Calu3 (cell line): ENCODE data around the gene OR2T33. TPM values are rescaled to one million over a fixed set of nuclear protein-coding genes. Genes with fewer than 3 reads are reported as not detected.
"Not testable (repeated sequence)": the region's sequence is repeated elsewhere in the genome, so short reads cannot be mapped to it uniquely, and the experiment has no call there.

Experiments used
- Bru-seq: library from RNA; stranded (reverse); fragments of 400-500 nt; gene quantifications from one replicate; lab custom pipeline; 2021; lab: Mats Ljungman, UMichigan
- BruChase-seq, 2 experiments: library from RNA; stranded (reverse); fragments of 400-500 nt; gene quantifications; one replicate each; lab custom pipeline; 2021; lab: Mats Ljungman, UMichigan
- BruUV-seq: library from RNA; stranded (reverse); fragments of 400-500 nt; replicated peaks from 2 replicates; lab custom pipeline; 2021; lab: Mats Ljungman, UMichigan
- CTCF ChIA-PET: fragments of 300-600 bp; sonication (Branson Sonifier 250); formaldehyde crosslinking; loops from one replicate; lab custom pipeline; 2022; ENCODE audit warnings: antibody characterized with exemption; lab: Charles Lee
- DNase-seq: peaks from one replicate; pipeline ENCODE4 v3.0.0; 2022
- H3K27ac Mint-ChIP-seq: one replicate; pipeline ENCODE4 v1.8.0; 2022; ENCODE audit warnings: mixed read lengths; ENCODE audit not compliant: unreplicated experiment
- H3K27me3 Mint-ChIP-seq: one replicate; pipeline ENCODE4 v1.8.0; 2022; ENCODE audit warnings: mixed read lengths; ENCODE audit not compliant: unreplicated experiment
- H3K36me3 Mint-ChIP-seq: one replicate; pipeline ENCODE4 v1.8.0; 2022; ENCODE audit warnings: mild to moderate bottlenecking, moderate library complexity, mixed read lengths; ENCODE audit not compliant: insufficient read depth, unreplicated experiment
- H3K4me1 Mint-ChIP-seq: one replicate; pipeline ENCODE4 v1.8.0; 2022; ENCODE audit warnings: mild to moderate bottlenecking, low read depth, mixed read lengths; ENCODE audit not compliant: unreplicated experiment
- H3K4me3 Mint-ChIP-seq: one replicate; pipeline ENCODE4 v1.8.0; 2022; ENCODE audit warnings: mild to moderate bottlenecking, low read depth, moderate library complexity, mixed read lengths; ENCODE audit not compliant: unreplicated experiment
- H3K9me3 Mint-ChIP-seq: one replicate; pipeline ENCODE4 v1.8.0; 2022; ENCODE audit warnings: low read depth, mixed read lengths; ENCODE audit not compliant: unreplicated experiment
- intact Hi-C: fragments of 100-400 bp; cut with micrococcal nuclease; formaldehyde crosslinking; loops from one replicate; pipeline ENCODE4 v1.10.0; 2022; ENCODE audit not compliant: unreplicated experiment
- long read RNA-seq: library from polyadenylated mRNA; stranded (forward); transcript quantifications from one replicate; pipeline ENCODE4 v2.0.0, GENCODE V29; 2022
- total RNA-seq: library from RNA; stranded (reverse); gene quantifications from 2 replicates; pipeline ENCODE4 v1.2.3, GENCODE V29; 2022
- TF ChIP-seq, protein P1 (sequence below): fragments of 200-600 bp; IDR thresholded peaks from one replicate; pipeline ENCODE4 v1.8.0; 2022; ENCODE audit warnings: antibody characterized with exemption; ENCODE audit not compliant: unreplicated experiment

Gene OR2T33, protein sequence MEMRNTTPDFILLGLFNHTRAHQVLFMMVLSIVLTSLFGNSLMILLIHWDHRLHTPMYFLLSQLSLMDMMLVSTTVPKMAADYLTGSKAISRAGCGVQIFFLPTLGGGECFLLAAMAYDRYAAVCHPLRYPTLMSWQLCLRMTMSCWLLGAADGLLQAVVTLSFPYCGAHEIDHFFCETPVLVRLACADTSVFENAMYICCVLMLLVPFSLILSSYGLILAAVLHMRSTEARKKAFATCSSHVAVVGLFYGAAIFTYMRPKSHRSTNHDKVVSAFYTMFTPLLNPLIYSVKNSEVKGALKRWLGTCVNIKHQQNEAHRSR
- total RNA-seq (not detected in 2 replicates), Bru-seq, nascent RNA (not detected), BruChase-seq, experiment 1, labeled RNA remaining after a 6-hour chase (not detected), BruChase-seq, experiment 2, labeled RNA remaining after a 2-hour chase (not detected)
- long read RNA-seq = 0 reads

DNA sequence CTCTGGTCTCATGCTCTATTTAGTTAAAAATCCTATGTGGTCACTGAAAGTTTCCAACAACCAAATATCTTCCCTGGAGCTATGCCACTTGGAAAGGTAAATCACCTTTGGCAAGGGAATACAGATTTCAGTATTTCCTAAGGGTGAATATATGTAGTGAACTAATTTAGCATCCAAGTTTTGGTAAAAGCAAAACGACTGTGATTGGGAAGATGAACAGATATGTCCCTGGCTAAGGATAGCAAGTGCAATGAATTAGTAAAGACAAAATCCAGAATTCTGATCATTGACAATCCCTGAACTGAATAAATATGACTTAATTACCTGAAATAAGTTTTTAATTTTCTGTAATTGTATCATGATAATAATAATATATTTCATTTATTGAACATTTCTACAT is at the start of gene OR2T33:
TSS of gene OR2T33 (minus strand) at position 101 of the 400 bp plus-strand sequence. CDS start 4,162 bp downstream, outside the sequence.
- H3K9me3 Mint-ChIP-seq = peaks cover 18% of the 10 kb centered on the region
- no peaks in the 10 kb centered on the region for H3K4me1 Mint-ChIP-seq
- no peak for DNase-seq
- no peaks in the 10 kb centered on the region for H3K36me3 Mint-ChIP-seq
- no TSS peak for BruUV-seq
- H3K27ac Mint-ChIP-seq = no peak within 1 kb of the TSS
- CTCF ChIA-PET = no interaction called here
- no peaks in the 10 kb centered on the region for H3K27me3 Mint-ChIP-seq
- H3K4me3 Mint-ChIP-seq = no peak within 1 kb of the TSS
- TF ChIP-seq, protein P1, sequence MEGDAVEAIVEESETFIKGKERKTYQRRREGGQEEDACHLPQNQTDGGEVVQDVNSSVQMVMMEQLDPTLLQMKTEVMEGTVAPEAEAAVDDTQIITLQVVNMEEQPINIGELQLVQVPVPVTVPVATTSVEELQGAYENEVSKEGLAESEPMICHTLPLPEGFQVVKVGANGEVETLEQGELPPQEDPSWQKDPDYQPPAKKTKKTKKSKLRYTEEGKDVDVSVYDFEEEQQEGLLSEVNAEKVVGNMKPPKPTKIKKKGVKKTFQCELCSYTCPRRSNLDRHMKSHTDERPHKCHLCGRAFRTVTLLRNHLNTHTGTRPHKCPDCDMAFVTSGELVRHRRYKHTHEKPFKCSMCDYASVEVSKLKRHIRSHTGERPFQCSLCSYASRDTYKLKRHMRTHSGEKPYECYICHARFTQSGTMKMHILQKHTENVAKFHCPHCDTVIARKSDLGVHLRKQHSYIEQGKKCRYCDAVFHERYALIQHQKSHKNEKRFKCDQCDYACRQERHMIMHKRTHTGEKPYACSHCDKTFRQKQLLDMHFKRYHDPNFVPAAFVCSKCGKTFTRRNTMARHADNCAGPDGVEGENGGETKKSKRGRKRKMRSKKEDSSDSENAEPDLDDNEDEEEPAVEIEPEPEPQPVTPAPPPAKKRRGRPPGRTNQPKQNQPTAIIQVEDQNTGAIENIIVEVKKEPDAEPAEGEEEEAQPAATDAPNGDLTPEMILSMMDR = no peak
- intact Hi-C loops = no loop called here

DNA sequence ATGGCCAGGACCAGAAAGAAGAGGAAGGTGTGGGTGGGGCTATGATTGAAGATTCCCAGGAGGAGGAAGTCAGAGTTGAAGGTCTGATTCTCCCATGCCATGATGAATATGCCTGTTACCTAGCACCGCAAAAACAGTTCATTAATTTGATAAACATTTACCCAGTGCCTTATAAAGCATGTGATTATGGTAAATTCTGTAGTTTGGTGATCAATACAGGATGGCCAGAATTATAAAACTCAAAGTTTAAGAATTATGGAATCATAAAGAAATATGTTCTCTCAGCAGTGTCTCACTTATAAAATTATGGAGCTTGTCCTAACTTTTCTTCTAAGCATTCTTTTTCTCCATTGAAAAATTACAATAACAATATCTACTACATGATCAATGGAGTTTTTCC is 46.7 kb upstream of the OR2T33 start, which contains the start of gene OR2M7:
TSS of gene OR2M7 (minus strand) at position 101 of the 400 bp plus-strand sequence. CDS start at position 101, 0 bp downstream.
- TF ChIP-seq, protein P1 = no peak
- DNase-seq = no peak
- H3K4me3 Mint-ChIP-seq = no peak within 1 kb of the TSS
- H3K27ac Mint-ChIP-seq = no peak within 1 kb of the TSS
- H3K27me3 Mint-ChIP-seq = no peaks in the 10 kb centered on the region
- intact Hi-C loops = no loop called here
- H3K36me3 Mint-ChIP-seq = no peaks in the 10 kb centered on the region
- H3K4me1 Mint-ChIP-seq = no peaks in the 10 kb centered on the region
- CTCF ChIA-PET = no interaction called here
- BruUV-seq = no TSS peak
- peaks cover 34% of the 10 kb centered on the region for H3K9me3 Mint-ChIP-seq

DNA sequence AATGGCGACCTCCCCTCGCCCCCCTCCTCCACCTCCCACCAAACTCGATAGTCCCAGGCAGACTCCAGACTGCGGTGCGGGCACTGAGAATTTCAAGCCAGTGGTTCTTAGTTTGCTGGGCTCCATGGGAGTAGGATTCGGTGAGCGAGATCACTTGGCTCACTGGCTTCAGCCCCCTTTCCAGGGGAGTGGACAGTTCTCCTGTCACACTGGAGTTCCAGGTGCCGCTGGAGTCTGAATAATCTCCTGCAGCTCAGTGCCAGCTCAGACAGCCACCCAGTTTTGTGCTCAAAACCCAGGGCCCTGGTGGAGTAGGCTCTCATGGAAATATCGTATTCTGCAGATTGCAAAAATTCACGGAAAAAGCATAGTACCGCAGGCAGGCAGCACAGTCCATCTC is 39.0 kb upstream of the OR2T33 start:
- Mint-ChIP-seq H3K4me1 (no peaks in the 10 kb centered on the region), H3K9me3 (peaks cover 38% of the 10 kb centered on the region), H3K27me3 (no peaks in the 10 kb centered on the region), H3K27ac (no peak overlapping the region), H3K4me3 (no peak overlapping the region), H3K36me3 (no peaks in the 10 kb centered on the region)
- DNase-seq = no peak
- intact Hi-C loops = no loop called here
- BruUV-seq = no TSS peak
- CTCF ChIA-PET = no interaction called here
- TF ChIP-seq, protein P1 = no peak

DNA sequence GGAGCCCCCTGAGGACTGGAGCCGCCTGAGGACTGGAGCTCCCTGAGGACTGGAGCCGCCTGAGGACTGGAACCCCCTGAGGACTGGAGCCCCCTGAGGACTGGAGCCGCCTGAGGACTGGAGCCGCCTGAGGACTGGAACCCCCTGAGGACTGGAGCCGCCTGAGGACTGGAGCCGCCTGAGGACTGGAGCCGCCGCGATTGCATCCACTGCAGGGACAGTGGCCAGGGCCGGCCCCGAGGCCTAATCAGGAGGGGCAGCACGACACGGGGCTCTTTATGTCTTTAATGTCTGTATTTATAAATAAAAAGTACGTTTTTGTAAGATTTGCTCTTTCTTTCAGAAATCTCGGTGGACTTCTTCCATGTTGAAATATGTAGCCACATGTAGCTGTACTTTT is 29.0 kb upstream of the OR2T33 start:
- H3K27ac Mint-ChIP-seq, H3K4me3 Mint-ChIP-seq, H3K27me3 Mint-ChIP-seq, H3K4me1 Mint-ChIP-seq, BruUV-seq, DNase-seq, H3K36me3 Mint-ChIP-seq, CTCF ChIA-PET, intact Hi-C loops: not testable (repeated sequence)
- H3K9me3 Mint-ChIP-seq = peaks cover 10% of the 10 kb centered on the region

DNA sequence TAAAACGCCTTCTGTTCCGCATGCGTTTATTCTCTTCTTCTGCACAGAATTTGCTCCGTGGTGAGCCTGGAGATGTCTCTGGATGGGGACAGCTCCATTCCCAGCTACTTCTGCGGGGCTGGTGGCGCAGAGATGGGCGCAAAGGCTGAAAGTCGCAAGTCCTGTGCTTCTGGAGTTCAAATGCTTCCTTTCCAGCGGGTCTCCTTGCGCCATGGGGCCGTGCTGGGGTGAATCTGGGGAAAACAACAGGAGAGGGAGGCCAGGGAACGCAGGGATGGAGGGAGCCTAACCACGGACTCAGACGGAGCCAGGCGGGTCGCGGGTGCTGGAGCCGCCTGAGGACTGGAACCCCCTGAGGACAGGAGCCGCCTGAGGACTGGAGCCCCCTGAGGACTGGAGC is 28.3 kb upstream of the OR2T33 start:
- no peak overlapping the region for H3K27ac Mint-ChIP-seq
- BruUV-seq = no TSS peak
- TF ChIP-seq, protein P1 = no peak
- no peaks in the 10 kb centered on the region for H3K27me3 Mint-ChIP-seq
- H3K36me3 Mint-ChIP-seq = no peaks in the 10 kb centered on the region
- H3K4me1 Mint-ChIP-seq = no peaks in the 10 kb centered on the region
- CTCF ChIA-PET = no interaction called here
- no peak for DNase-seq
- intact Hi-C loops = no loop called here
- H3K9me3 Mint-ChIP-seq = peaks cover 11% of the 10 kb centered on the region
- no peak overlapping the region for H3K4me3 Mint-ChIP-seq

DNA sequence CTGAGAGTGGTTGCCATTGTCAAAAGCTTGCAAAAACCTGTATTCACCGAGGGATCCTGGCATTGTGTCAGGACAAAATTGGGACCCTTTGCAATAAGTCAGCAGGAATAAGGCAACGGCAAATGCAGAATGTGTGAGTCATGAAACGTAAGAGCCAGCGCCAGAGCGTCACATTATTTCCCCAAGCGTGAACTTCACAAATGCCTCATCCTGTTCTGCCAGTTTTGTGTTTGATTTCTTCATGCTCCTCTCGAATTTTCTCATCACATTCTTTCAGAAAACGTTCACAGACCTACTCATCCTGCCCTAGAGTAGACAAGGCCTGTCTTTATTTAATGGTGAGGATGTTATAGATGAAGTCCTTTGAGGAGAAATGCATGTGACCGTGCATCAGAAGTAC is 27.9 kb upstream of the OR2T33 start:
- H3K27me3 Mint-ChIP-seq, CTCF ChIA-PET, DNase-seq, H3K4me1 Mint-ChIP-seq, BruUV-seq, H3K36me3 Mint-ChIP-seq, H3K27ac Mint-ChIP-seq, intact Hi-C loops, H3K4me3 Mint-ChIP-seq: not testable (repeated sequence)
- peaks cover 13% of the 10 kb centered on the region for H3K9me3 Mint-ChIP-seq
